GM21529 (cell line): ENCODE results near the gene DYRK2.

ENCODE experiments used
- ATAC-seq: cut with Tn5 transposase; IDR thresholded peaks from one replicate; pipeline ENCODE4 v1.9.1; 2021; ENCODE audit not compliant: unreplicated experiment

Gene DYRK2

GRCh38 chr12:67648521-67649260 is at the start of gene DYRK2:
Gene DYRK2 (plus strand): TSS chr12:67648745. CDS start chr12:67649134, 389 bp downstream.
- ATAC-seq = peak; percentile 56

GRCh38 chr12:67599691-67600090 is 48.9 kb upstream of the DYRK2 start:
- ATAC-seq = no peak

- no peak for ATAC-seq
These were observed 47.4 kb upstream of the DYRK2 start for GRCh38 chr12:67601126-67601525.

- ATAC-seq = no peak
These were observed 39.2 kb upstream of the DYRK2 start for GRCh38 chr12:67609226-67609870.

DNA sequence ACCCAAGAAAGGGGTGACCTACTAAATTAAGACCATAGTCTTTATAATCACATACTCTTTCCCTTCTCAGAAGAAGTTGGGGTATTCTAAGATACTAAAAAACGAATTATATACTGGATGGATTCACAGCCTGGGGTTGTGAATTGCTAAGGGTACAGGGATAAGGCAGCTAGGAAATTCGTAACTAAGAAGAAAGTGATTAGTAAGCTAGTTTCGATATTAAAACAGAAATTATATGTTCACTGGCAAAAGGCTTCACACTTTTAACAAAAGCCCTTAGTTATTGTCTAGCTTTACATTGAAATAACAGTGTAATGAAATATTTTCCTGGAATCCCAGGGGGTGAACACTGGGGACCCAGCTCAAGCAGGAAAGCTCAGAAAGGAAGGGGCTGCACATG is 35.5 kb upstream of the DYRK2 start:
- no peak for ATAC-seq

GRCh38 chr12:67617629-67618028 is 30.9 kb upstream of the DYRK2 start:
- no peak for ATAC-seq

- ATAC-seq = no peak
These were observed 30.2 kb upstream of the DYRK2 start for GRCh38 chr12:67618303-67618702.

DNA sequence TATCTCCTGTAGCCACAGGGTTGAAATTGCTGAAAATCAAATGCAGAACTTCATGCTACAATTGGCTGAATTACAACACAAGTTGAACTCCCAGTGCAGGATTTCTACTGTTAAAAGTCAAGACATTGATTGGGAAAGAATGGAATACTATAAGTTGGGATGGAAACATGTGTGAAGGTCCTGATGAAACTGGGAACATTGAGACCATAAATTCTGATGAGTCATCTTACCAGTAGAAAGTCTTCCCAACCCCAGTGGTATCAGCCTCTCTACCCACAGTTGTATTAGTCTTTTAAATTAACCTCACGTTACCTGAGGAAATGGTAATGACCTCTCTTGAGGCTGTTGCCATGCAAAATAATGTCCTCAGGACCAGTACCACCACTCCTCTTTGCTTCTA is 27.4 kb upstream of the DYRK2 start:
- ATAC-seq = no peak

DNA sequence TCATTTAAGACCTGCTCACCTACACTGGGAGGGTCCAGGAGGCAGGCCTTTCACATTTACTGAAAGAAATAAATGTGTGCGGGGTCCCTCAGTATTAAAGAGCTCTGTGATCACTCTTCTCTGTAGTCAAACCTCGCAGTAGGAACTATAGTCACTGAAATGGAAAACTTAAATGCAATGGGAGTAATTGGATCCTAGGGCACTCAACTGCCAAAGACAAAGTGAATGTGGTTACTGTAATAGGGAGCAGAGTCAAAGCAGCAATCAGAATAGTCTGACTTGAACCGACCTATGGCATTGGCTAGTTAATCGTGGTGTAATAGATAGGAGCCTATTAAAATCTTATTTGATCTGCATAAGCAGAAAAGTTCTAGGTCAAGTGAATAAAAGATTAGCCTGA is 26.6 kb upstream of the DYRK2 start:
- no peak for ATAC-seq

- ATAC-seq = no peak
These were observed 25.3 kb upstream of the DYRK2 start for GRCh38 chr12:67623259-67623658.

- no peak for ATAC-seq
These were observed 24.2 kb upstream of the DYRK2 start for GRCh38 chr12:67624355-67624754.

DNA sequence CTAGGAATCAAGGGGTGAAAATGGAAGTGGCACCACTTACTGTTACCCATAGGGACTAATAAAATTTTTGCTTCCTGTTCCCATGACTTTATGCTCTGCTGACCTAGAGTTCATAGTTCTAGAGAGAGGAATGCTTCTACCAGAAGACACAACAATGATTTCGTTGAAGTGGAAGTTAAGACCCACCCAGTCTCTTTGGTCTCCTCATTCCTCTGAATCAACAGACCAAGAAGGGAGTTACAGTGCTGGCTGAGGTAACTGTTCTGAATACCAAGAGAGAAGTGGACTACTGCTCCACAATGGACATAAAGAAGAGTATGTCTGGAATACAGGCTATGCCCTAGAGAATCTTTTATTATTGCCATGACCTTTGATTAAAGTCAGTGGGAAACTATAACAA is 23.5 kb upstream of the DYRK2 start:
- no peak for ATAC-seq

- ATAC-seq = no peak
These were observed 22.4 kb upstream of the DYRK2 start for GRCh38 chr12:67626156-67626555.

GRCh38 chr12:67630373-67631088 is 18.0 kb upstream of the DYRK2 start:
- peak; percentile 98 for ATAC-seq

- no peak for ATAC-seq
These were observed 16.5 kb upstream of the DYRK2 start for GRCh38 chr12:67632005-67632404.

- no peak for ATAC-seq
These were observed 15.4 kb upstream of the DYRK2 start for GRCh38 chr12:67633024-67633610.

DNA sequence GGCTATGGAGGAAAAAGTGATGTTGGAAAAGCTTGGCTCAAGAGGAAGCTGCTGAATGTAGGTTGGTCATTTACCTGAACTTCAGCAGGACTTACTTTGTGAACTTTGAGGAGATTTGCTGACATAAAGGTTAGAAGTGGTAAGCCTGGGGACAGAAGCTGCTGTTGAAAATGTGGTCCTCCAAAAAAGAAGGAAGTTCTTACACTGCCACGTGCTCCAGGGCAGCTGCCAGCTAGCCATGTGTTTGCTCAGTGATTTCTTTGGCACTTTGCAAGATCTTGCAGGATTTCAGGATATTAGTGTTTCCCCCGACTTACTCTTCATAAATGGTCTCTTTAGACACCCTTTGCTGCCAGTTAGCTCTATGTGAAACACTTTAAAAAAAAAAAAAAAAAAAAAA is 14.8 kb upstream of the DYRK2 start:
- no peak for ATAC-seq

GRCh38 chr12:67634303-67634761 is 14.2 kb upstream of the DYRK2 start:
- no peak for ATAC-seq

DNA sequence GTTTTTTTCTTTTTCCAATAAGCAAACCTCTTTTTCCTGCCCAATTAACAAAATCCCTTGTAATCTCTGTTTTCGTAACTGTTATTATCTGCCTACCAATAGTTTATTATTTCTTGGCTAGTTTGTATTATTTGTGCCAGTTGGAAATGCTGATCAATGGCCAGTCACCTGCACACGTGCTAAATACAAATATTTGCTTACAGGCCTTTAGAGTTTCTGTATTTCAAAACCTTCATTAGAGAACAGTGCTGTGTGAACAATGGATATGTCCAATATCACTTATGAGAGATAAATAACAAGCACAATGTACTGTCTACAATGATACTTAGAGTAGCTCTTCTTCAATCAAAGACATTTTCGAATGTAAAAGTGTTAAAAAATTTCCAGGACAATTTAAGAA is 10.8 kb upstream of the DYRK2 start:
- no peak for ATAC-seq

DNA sequence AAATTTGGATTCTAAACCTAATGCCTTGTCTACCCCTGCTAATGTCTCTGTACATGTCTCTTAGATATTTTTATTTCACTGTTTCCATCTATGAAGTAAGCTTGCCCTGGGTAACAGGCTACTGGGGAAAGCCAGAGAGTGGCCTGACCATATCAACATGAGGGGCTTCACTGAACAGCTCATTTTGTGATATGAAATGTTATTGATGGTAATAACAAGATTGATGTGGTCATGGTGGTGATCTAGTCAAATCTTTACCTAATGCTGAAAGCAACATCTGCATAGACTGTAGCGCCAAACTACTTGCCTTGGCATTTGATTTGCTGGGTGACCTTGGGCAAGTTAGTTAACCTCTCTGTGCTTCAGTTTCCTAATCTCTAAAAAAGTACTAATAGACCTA is 9.9 kb upstream of the DYRK2 start:
- ATAC-seq = no peak

GRCh38 chr12:67640863-67641262 is 7.7 kb upstream of the DYRK2 start:
- no peak for ATAC-seq

GRCh38 chr12:67645126-67645525 is 3.4 kb upstream of the DYRK2 start:
- ATAC-seq = no peak
